Astrocyte (in vitro differentiated cells and primary cell): ENCODE data around the gene ALG2.

ENCODE experiments used
- CTCF ChIP-seq: IDR thresholded peaks from 2 replicates; pipeline ENCODE4 v1.5.1; 2011; ENCODE audit warnings: low read depth, mild to moderate bottlenecking, inconsistent platforms, low read length, moderate library complexity; ENCODE audit not compliant: insufficient read depth
- EZH2 ChIP-seq: IDR thresholded peaks from 2 replicates; pipeline ENCODE4 v1.6.1; 2012; ENCODE audit warnings: mild to moderate bottlenecking, low read length, inconsistent platforms; ENCODE audit not compliant: insufficient read depth

- TF ChIP-seq EZH2 (no peak), CTCF (no peak)
These were observed 37.6 kb upstream of the ALG2 start for GRCh38 chr9:99259231-99259918.
